Transverse colon (tissue), 4 donors: Measurements from ENCODE around the gene EXOSC1. TPM values are rescaled to one million over a fixed set of nuclear protein-coding genes. Genes with fewer than 3 reads are reported as not detected.

Experiments
- DNase-seq: peaks from one replicate; pipeline ENCODE4 v3.0.0-alpha.2; 2019
- H3K27ac ChIP-seq, 4 donors: fragments of 200-600 bp; sonication (generic); 2 replicates each; pipeline ENCODE4 v1.5.1; 2016 to 2018; ENCODE audit warnings: inconsistent platforms in 4 of 4
- H3K27me3 ChIP-seq: fragments of 200-600 bp; sonication (generic); 2 replicates; pipeline ENCODE4 v1.5.1; 2017; ENCODE audit warnings: inconsistent platforms
- H3K36me3 ChIP-seq, 4 donors: fragments of 200-600 bp; sonication (generic); 2 replicates each; pipeline ENCODE4 v1.5.1; 2017 to 2019; ENCODE audit warnings: inconsistent platforms in 4 of 4
- H3K4me1 ChIP-seq, 4 donors: fragments of 200-600 bp; sonication (generic); 2 replicates each; pipeline ENCODE4 v1.5.1; 2017 to 2020; ENCODE audit warnings: inconsistent platforms in 4 of 4
- H3K4me3 ChIP-seq, 4 donors: fragments of 200-600 bp; sonication (generic); 1 replicate in 1 of 4; 2 replicates in 3 of 4; pipeline versions ENCODE4 v1.5.1 to v1.6.1; 2017 to 2019; ENCODE audit warnings: inconsistent platforms in 4 of 4
- H3K9me3 ChIP-seq, 2 donors: fragments of 200-600 bp; sonication (generic); 2 replicates each; pipeline ENCODE4 v1.5.1; 2017 to 2019; ENCODE audit warnings: inconsistent platforms in 2 of 2
- CTCF ChIP-seq, 5 experiments: fragments of 200-600 bp in 3 of 5; fragments of 450-650 bp in 2 of 5; sonication (generic) in 3 of 5; IDR thresholded peaks; 1 replicate in 2 of 5; 2 replicates in 3 of 5; pipeline ENCODE4 v1.5.1; 2016 to 2017; ENCODE audit warnings: antibody characterized with exemption in 5 of 5, inconsistent platforms in 3 of 5, mild to moderate bottlenecking in 2 of 5, moderate library complexity in 1 of 5
- EP300 ChIP-seq: sonication (generic); formaldehyde crosslinking; IDR thresholded peaks from one replicate; pipeline ENCODE4 v1.6.1; 2017; ENCODE audit warnings: antibody characterized with exemption, low read depth
- POLR2A ChIP-seq: fragments of 450-650 bp; IDR thresholded peaks from one replicate; pipeline ENCODE4 v1.6.1; 2016; ENCODE audit warnings: antibody characterized with exemption, mild to moderate bottlenecking, moderate library complexity
- POLR2AphosphoS5 ChIP-seq, 3 donors: sonication (generic); formaldehyde crosslinking; IDR thresholded peaks; one replicate each; pipeline ENCODE4 v1.6.1; 2016; ENCODE audit warnings: antibody characterized with exemption in 3 of 3
- WGBS, 2 donors: methylation state at CpG; one replicate each; pipeline ENCODE4 v1.1.5; 2018; ENCODE audit warnings: low coverage in 1 of 2; 5-methylcytosine and 5-hydroxymethylcytosine counted together
- in situ Hi-C, 4 donors: fragments of 200-750 bp; cut with MboI; loops; one replicate each; pipeline versions ENCODE4 v1.15.0 to v1.15.1; 2017; ENCODE audit warnings: low sequenced_read_pairs in 3 of 4, low pct_ligation_motif_present in 1 of 4, low pct_unique_long_range_greater_than_20kb in 1 of 4
- intact Hi-C: fragments of 100-400 bp; cut with DNase I; formaldehyde crosslinking; loops from one replicate; pipeline ENCODE4 v1.15.1; 2023; ENCODE audit warnings: low total_unique reads
- total RNA-seq, 4 donors: library from RNA; depleted of rRNA; stranded (reverse); fragments of >200 nt; gene quantifications; one replicate each; pipeline ENCODE4 v1.1.0, GENCODE V29; 2016

Gene EXOSC1
- total RNA-seq, 4 donors from 2014 or later = 2.6 to 315 (median 26.1) TPM

- no peaks in the 10 kb centered on the region for H3K27me3 ChIP-seq
- H3K27ac ChIP-seq = no peak overlapping the region
- H3K36me3 ChIP-seq = peaks cover 0 to 11% (median 1%) of the 10 kb centered on the region in 4 donors
- WGBS, 2 donors = 92 to 95% methylated on average over 1 to 4 of the region's 4 CpGs
- no peaks in the 10 kb centered on the region for H3K9me3 ChIP-seq
- no peak overlapping the region for H3K4me3 ChIP-seq
- TF ChIP-seq CTCF (IDR thresholded peaks at IDR 0.05) (no peak), POLR2AphosphoS5 (IDR thresholded peaks at IDR 0.05) (no peak), EP300 (no peak), POLR2A (no peak)
- in situ Hi-C loops (no loop called here), intact Hi-C loops (no loop called here)
- peaks cover 0 to 10% (median 3%) of the 10 kb centered on the region in 4 donors for H3K4me1 ChIP-seq
- no peak for DNase-seq
Observed at GRCh38 chr10:97485647-97486281, 40.0 kb upstream of the EXOSC1 start.

GRCh38 chr10:97483921-97484320 lies 38.1 kb upstream of the EXOSC1 start:
- WGBS, 2 donors = 94 to 100% methylated on average over 1 of the region's 1 CpG
- DNase-seq = no peak
- Histone ChIP-seq H3K4me3 (no peak overlapping the region), H3K4me1 (peaks cover 0 to 5% (median 0%) of the 10 kb centered on the region in 4 donors), H3K27ac (no peak overlapping the region), H3K9me3 (no peaks in the 10 kb centered on the region), H3K27me3 (no peaks in the 10 kb centered on the region), H3K36me3 (peaks cover 0 to 26% (median 8%) of the 10 kb centered on the region in 4 donors)
- in situ Hi-C loops (no loop called here), intact Hi-C loops (no loop called here)
- TF ChIP-seq POLR2A (no peak), CTCF (IDR thresholded peaks at IDR 0.05) (no peak), EP300 (no peak), POLR2AphosphoS5 (IDR thresholded peaks at IDR 0.05) (no peak)

- Histone ChIP-seq H3K27ac (no peak overlapping the region), H3K4me3 (no peak overlapping the region), H3K9me3 (no peaks in the 10 kb centered on the region), H3K4me1 (peaks cover 0 to 5% (median 0%) of the 10 kb centered on the region in 4 donors), H3K36me3 (peaks cover 0 to 27% (median 8%) of the 10 kb centered on the region in 4 donors), H3K27me3 (no peaks in the 10 kb centered on the region)
- in situ Hi-C loops (no loop called here), intact Hi-C loops (no loop called here)
- WGBS, 2 donors = 67 to 76% methylated on average over 3 of the region's 3 CpGs
- no peak for TF ChIP-seq POLR2A
- TF ChIP-seq CTCF (IDR thresholded peaks at IDR 0.05) = no peak
- no peak for TF ChIP-seq POLR2AphosphoS5 (IDR thresholded peaks at IDR 0.05)
- TF ChIP-seq EP300 = no peak
- DNase-seq = no peak
Observed at GRCh38 chr10:97483506-97483905, 37.7 kb upstream of the EXOSC1 start.

- intact Hi-C loops = no loop called here
- DNase-seq = no peak
- no peak overlapping the region for H3K4me3 ChIP-seq
- H3K4me1 ChIP-seq = peaks cover 0 to 5% (median 0%) of the 10 kb centered on the region in 4 donors
- H3K9me3 ChIP-seq = no peaks in the 10 kb centered on the region
- WGBS, 2 donors = 92% methylated on average over 1 of the region's 1 CpG; no CpG with 5 or more reads in 1 of the 2 donors
- H3K36me3 ChIP-seq = peaks cover 0 to 32% (median 14%) of the 10 kb centered on the region in 4 donors
- TF ChIP-seq CTCF (IDR thresholded peaks at IDR 0.05) (no peak), POLR2A (no peak), POLR2AphosphoS5 (IDR thresholded peaks at IDR 0.05) (no peak), EP300 (no peak)
- in situ Hi-C loops = no loop called here
- H3K27ac ChIP-seq = no peak overlapping the region
- H3K27me3 ChIP-seq = no peaks in the 10 kb centered on the region
Observed at GRCh38 chr10:97482381-97482780, 36.6 kb upstream of the EXOSC1 start.
